ENCODE results near the gene TSPAN18. TPM values are rescaled to one million over a fixed set of nuclear protein-coding genes. Genes with fewer than 3 reads are reported as not detected.

Gene TSPAN18
- total RNA-seq, 1 experiment from 2014 or later = 21.3 TPM

DNA sequence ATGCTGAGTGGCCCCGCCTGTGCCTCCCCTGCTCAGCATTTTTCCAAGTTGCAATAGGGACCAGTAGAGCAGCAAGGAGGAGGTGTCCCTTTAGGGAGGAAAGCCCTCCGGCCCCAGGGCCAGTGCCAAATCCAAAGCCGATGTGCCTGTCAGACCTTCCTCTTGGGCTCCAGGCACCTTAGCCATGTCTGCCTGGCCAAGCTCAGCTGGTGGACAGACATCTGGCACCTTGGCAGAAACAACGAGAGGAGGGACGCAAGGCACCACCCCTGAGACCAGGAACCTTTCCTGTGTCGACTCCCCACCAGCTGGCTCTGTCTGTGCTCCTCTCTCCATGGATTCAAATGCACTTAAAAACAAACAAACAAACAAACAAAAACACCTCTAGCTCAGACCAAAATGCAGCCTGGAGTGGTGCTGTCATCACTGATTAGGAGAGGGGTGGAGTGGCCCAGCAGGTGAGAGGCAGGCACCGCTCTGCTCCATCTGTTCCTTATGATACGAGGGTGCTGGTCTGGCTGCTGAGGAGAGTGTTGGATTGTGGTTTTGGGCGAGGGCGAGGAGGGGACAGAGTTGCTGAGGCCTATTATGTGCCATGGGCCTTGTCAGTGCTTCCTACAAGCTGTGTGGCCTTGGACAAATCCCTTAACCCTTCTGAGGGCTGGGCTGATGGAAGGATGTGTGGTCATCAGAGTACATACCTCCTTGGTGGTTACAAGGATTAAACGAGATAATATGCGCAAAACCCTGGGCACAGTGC is 177.7 kb downstream of the TSPAN18 start:
- Histone ChIP-seq H3K27ac (ENCODE audit: low read length) (no peak overlapping the region), H3K27me3 (ENCODE audit: control insufficient read depth, insufficient read depth, low read length) (no peaks in the 10 kb centered on the region), H3K4me1 (ENCODE audit: control insufficient read depth, insufficient read depth, low read length) (no peaks in the 10 kb centered on the region; the same call in 1 of the 2 replicates), H3K4me3 (ENCODE audit: low read depth in 2 of 2, low read length in 2 of 2) (no peak overlapping the region), H3K9me3 (ENCODE audit: control insufficient read depth, insufficient read depth, low read depth, low read length) (no peaks in the 10 kb centered on the region), H3K36me3 (ENCODE audit: control insufficient read depth, insufficient read depth, low read length) (no peaks in the 10 kb centered on the region)
- ATAC-seq = no peak
- BruUV-seq (replicated peaks) = no TSS peak
- TF ChIP-seq TCF7L2 (IDR thresholded peaks at IDR 0.05; ENCODE audit: low read depth, low read length) (no peak), SIN3A (IDR thresholded peaks at IDR 0.05; ENCODE audit: borderline replicate concordance, insufficient read depth, low read depth, low read length) (no peak), POLR2AphosphoS5 (IDR thresholded peaks at IDR 0.05; ENCODE audit: low read depth, low read length) (no peak)
- TF ChIP-seq, protein P1, sequence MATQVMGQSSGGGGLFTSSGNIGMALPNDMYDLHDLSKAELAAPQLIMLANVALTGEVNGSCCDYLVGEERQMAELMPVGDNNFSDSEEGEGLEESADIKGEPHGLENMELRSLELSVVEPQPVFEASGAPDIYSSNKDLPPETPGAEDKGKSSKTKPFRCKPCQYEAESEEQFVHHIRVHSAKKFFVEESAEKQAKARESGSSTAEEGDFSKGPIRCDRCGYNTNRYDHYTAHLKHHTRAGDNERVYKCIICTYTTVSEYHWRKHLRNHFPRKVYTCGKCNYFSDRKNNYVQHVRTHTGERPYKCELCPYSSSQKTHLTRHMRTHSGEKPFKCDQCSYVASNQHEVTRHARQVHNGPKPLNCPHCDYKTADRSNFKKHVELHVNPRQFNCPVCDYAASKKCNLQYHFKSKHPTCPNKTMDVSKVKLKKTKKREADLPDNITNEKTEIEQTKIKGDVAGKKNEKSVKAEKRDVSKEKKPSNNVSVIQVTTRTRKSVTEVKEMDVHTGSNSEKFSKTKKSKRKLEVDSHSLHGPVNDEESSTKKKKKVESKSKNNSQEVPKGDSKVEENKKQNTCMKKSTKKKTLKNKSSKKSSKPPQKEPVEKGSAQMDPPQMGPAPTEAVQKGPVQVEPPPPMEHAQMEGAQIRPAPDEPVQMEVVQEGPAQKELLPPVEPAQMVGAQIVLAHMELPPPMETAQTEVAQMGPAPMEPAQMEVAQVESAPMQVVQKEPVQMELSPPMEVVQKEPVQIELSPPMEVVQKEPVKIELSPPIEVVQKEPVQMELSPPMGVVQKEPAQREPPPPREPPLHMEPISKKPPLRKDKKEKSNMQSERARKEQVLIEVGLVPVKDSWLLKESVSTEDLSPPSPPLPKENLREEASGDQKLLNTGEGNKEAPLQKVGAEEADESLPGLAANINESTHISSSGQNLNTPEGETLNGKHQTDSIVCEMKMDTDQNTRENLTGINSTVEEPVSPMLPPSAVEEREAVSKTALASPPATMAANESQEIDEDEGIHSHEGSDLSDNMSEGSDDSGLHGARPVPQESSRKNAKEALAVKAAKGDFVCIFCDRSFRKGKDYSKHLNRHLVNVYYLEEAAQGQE (IDR thresholded peaks at IDR 0.05; ENCODE audit: insufficient read depth in 1 of 2, low read depth in 2 of 2, low read length in 1 of 2) = no peak
- TF ChIP-seq, protein P2, sequence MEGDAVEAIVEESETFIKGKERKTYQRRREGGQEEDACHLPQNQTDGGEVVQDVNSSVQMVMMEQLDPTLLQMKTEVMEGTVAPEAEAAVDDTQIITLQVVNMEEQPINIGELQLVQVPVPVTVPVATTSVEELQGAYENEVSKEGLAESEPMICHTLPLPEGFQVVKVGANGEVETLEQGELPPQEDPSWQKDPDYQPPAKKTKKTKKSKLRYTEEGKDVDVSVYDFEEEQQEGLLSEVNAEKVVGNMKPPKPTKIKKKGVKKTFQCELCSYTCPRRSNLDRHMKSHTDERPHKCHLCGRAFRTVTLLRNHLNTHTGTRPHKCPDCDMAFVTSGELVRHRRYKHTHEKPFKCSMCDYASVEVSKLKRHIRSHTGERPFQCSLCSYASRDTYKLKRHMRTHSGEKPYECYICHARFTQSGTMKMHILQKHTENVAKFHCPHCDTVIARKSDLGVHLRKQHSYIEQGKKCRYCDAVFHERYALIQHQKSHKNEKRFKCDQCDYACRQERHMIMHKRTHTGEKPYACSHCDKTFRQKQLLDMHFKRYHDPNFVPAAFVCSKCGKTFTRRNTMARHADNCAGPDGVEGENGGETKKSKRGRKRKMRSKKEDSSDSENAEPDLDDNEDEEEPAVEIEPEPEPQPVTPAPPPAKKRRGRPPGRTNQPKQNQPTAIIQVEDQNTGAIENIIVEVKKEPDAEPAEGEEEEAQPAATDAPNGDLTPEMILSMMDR (IDR thresholded peaks at IDR 0.05) = no peak
- intact Hi-C loops (cut with micrococcal nuclease; ENCODE audit: unreplicated experiment) (loop anchor here (10.0 kb wide), 1 partner anchor 340 kb away; the partner anchor contains the start of gene CD82), in situ Hi-C loops (cut with HindIII; ENCODE audit: low pct_unique_long_range_greater_than_20kb, low sequenced_read_pairs) (no loop called here)
- no peak for DNase-seq (ENCODE audit: low read depth, low spot score)
- ChIA-PET CTCF (interaction anchor here (0.6 kb wide), 1 partner anchor 44 kb away, joined by 3 read pairs; no protein-coding TSS in a partner anchor), POLR2A (no interaction called here)

DNA sequence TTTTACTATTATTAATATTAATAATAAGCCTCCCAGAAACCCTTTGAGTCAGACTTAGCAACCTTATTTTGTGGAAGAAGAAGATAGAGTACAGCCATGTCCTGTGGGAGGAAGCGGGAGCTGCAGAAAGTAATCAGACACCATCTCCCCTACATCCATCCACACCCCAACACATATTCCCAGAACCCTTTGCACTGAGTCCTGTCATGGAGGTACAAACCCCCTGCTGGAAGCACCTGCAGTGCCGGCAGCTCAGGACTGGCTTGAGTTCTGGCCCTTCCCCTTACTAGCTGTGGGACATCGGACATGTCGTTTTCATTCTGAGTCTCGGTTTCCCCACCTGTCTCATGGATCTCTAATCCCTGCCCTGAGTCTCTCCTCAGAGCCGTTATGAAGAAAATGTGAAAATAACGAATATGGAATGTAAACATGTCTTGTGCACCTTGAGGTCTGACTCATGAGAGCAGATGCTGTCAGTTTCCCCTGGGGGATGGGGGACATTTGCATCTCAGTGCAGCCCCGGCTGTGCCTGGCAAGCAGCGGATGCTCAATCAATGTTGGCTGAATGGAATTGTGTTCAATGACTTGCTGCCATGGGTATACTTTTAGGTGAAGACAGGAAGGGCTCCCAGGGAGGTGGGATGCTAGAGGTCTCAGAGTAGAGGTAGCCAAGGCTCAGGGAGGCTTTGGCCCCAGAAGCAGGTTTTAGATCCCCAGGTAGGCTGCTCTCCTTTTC is 178.5 kb downstream of the TSPAN18 start:
- in situ Hi-C loops (cut with HindIII; ENCODE audit: low pct_unique_long_range_greater_than_20kb, low sequenced_read_pairs) (no loop called here), intact Hi-C loops (cut with micrococcal nuclease; ENCODE audit: unreplicated experiment) (loop anchor here (10.0 kb wide), 1 partner anchor 340 kb away; the partner anchor contains the start of gene CD82)
- no TSS peak for BruUV-seq (replicated peaks)

More for the DNA sequence above, 178.5 kb downstream of the TSPAN18 start:
- TF ChIP-seq POLR2AphosphoS5 (IDR thresholded peaks at IDR 0.05; ENCODE audit: low read depth, low read length) = no peak
- TF ChIP-seq, protein P1 (IDR thresholded peaks at IDR 0.05; ENCODE audit: insufficient read depth in 1 of 2, low read depth in 2 of 2, low read length in 1 of 2) = no peak
- TF ChIP-seq TCF7L2 (IDR thresholded peaks at IDR 0.05; ENCODE audit: low read depth, low read length) = no peak
- no peaks in the 10 kb centered on the region for H3K9me3 ChIP-seq (ENCODE audit: control insufficient read depth, insufficient read depth, low read depth, low read length)
- H3K4me1 ChIP-seq (ENCODE audit: control insufficient read depth, insufficient read depth, low read length) = no peaks in the 10 kb centered on the region; the same call in 1 of the 2 replicates
- no peak overlapping the region for H3K4me3 ChIP-seq (ENCODE audit: low read depth in 2 of 2, low read length in 2 of 2)
- CTCF ChIA-PET = interaction anchor here (0.6 kb wide), 1 partner anchor 43 kb away, joined by 3 read pairs; no protein-coding TSS in a partner anchor
- H3K27ac ChIP-seq (ENCODE audit: low read length) = no peak overlapping the region
- POLR2A ChIA-PET = no interaction called here
- H3K36me3 ChIP-seq (ENCODE audit: control insufficient read depth, insufficient read depth, low read length) = no peaks in the 10 kb centered on the region
- no peaks in the 10 kb centered on the region for H3K27me3 ChIP-seq (ENCODE audit: control insufficient read depth, insufficient read depth, low read length)
- DNase-seq (ENCODE audit: low read depth, low spot score) = no peak
- no peak for ATAC-seq

Measured in Panc1 (cell line).